Hepatocyte (in vitro differentiated cells): ENCODE results near the gene UBE2Q2. TPM values are rescaled to one million over a fixed set of nuclear protein-coding genes. Genes with fewer than 3 reads are reported as not detected.
"Not testable (repeated sequence)": the region's sequence is repeated elsewhere in the genome, so short reads cannot be mapped to it uniquely, and the experiment has no call there.

Experiments
- DNase-seq: peaks from one replicate; pipeline ENCODE4 v3.0.0-alpha.2; 2016; ENCODE audit warnings: low spot score
- H2AFZ ChIP-seq: fragments of 200-600 bp; sonication (generic); 2 replicates; pipeline ENCODE4 v1.6.0; 2016; ENCODE audit warnings: antibody characterized with exemption, mild to moderate bottlenecking
- H3K27ac ChIP-seq: fragments of 200-600 bp; sonication (generic); 2 replicates; pipeline ENCODE4 v1.5.1; 2016; ENCODE audit warnings: mild to moderate bottlenecking
- H3K27me3 ChIP-seq: fragments of 200-600 bp; sonication (generic); 2 replicates; pipeline ENCODE4 v1.6.1; 2016
- H3K36me3 ChIP-seq: fragments of 200-600 bp; sonication (generic); replicated peaks from 2 replicates; pipeline ENCODE4 v1.5.1; 2016; ENCODE audit warnings: low read depth; ENCODE audit not compliant: insufficient read depth
- H3K4me1 ChIP-seq: fragments of 200-600 bp; sonication (generic); 2 replicates; pipeline ENCODE4 v1.5.1; 2016; ENCODE audit warnings: mild to moderate bottlenecking, moderate library complexity; ENCODE audit not compliant: insufficient read depth
- H3K4me2 ChIP-seq: fragments of 200-600 bp; sonication (generic); 2 replicates; pipeline ENCODE4 v1.6.0; 2016
- H3K4me3 ChIP-seq: fragments of 200-600 bp; sonication (generic); 2 replicates; pipeline ENCODE4 v1.5.1; 2016; ENCODE audit warnings: mild to moderate bottlenecking
- H3K79me2 ChIP-seq: fragments of 200-600 bp; sonication (generic); 2 replicates; pipeline ENCODE4 v1.6.0; 2017; ENCODE audit warnings: mild to moderate bottlenecking
- H3K9me2 ChIP-seq: fragments of 200-600 bp; sonication (generic); replicated peaks from 2 replicates; pipeline ENCODE4 v1.6.0; 2017; ENCODE audit warnings: mild to moderate bottlenecking; ENCODE audit not compliant: insufficient read depth
- H3K9me3 ChIP-seq: fragments of 200-600 bp; sonication (generic); 2 replicates; pipeline ENCODE4 v1.5.1; 2016; ENCODE audit warnings: low read depth, mild to moderate bottlenecking
- H4K20me1 ChIP-seq: fragments of 200-600 bp; sonication (generic); 2 replicates; pipeline ENCODE4 v1.6.0; 2016; ENCODE audit warnings: mild to moderate bottlenecking; ENCODE audit not compliant: insufficient read depth, poor library complexity, severe bottlenecking
- EZH2 ChIP-seq: fragments of 200-600 bp; sonication (generic); IDR thresholded peaks from 2 replicates; pipeline ENCODE4 v1.6.1; 2016; ENCODE audit warnings: antibody characterized with exemption, mild to moderate bottlenecking, borderline replicate concordance
- EZH2phosphoT487 ChIP-seq: fragments of 200-600 bp; sonication (generic); IDR thresholded peaks from one replicate; pipeline ENCODE4 v1.6.1; 2018; ENCODE audit warnings: antibody characterized with exemption, mild to moderate bottlenecking, low read depth, moderate library complexity; ENCODE audit not compliant: unreplicated experiment, severe bottlenecking
- WGBS: methylation state at CpG from one replicate; pipeline ENCODE4 v1.1.6; 2016; ENCODE audit warnings: low lambda C conversion rate; ENCODE audit errors: missing lambda C conversion rate; 5-methylcytosine and 5-hydroxymethylcytosine counted together
- polyA plus RNA-seq: library from polyadenylated mRNA; unstranded; fragments of >200 nt; fragmentation: Nextera tagmentation; extraction: Ambion mirVana; gene quantifications from 2 replicates; pipeline ENCODE4 v1.2.1, GENCODE V29; 2016
- total RNA-seq: library from RNA; depleted of rRNA; stranded (reverse); fragments of >200 nt; gene quantifications from 2 replicates; pipeline ENCODE4 v1.2.3, GENCODE V29; 2014
- TF ChIP-seq, protein P1 (sequence below): fragments of 200-600 bp; sonication (generic); IDR thresholded peaks from 2 replicates; pipeline ENCODE4 v1.5.1; 2016; ENCODE audit warnings: antibody characterized with exemption, mild to moderate bottlenecking; ENCODE audit not compliant: poor library complexity

Gene UBE2Q2
- total and polyA plus RNA-seq, 2 experiments from 2014 or later = 30.7 to 50.9 TPM

DNA sequence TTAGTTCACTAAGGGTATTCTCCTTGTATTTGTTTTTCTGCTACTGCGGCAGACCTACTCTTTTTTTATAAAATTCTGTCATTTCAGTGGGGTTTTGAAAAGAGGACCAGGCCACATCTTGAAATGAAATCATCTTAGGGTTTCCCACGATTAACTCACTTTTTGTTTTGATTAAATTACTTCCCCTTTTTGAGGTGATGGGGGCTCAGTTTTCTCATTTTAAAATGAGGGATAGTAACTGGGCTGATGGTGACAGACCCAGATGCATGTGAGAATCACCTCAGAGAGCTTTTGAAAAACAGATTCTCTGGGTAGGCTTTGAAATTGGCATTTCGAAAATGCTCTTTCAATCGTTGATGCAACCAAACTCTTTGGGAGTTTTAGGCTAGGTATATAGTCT is 24.2 kb downstream of the UBE2Q2 start:
- Histone ChIP-seq H3K9me3 (no peaks in the 10 kb centered on the region), H3K4me1 (peaks cover 6% of the 10 kb centered on the region), H3K9me2 (no peaks in the 10 kb centered on the region), H3K4me2 (no peak overlapping the region), H3K4me3 (no peak overlapping the region), H3K27me3 (no peaks in the 10 kb centered on the region), H2AFZ (no peak overlapping the region), H4K20me1 (peaks cover 3% of the 10 kb centered on the region), H3K27ac (no peak overlapping the region), H3K36me3 (no peaks in the 10 kb centered on the region), H3K79me2 (peaks cover 38% of the 10 kb centered on the region)
- 80% methylated on average over 4 of the region's 4 CpGs for WGBS
- no peak for TF ChIP-seq EZH2
- TF ChIP-seq, protein P1, sequence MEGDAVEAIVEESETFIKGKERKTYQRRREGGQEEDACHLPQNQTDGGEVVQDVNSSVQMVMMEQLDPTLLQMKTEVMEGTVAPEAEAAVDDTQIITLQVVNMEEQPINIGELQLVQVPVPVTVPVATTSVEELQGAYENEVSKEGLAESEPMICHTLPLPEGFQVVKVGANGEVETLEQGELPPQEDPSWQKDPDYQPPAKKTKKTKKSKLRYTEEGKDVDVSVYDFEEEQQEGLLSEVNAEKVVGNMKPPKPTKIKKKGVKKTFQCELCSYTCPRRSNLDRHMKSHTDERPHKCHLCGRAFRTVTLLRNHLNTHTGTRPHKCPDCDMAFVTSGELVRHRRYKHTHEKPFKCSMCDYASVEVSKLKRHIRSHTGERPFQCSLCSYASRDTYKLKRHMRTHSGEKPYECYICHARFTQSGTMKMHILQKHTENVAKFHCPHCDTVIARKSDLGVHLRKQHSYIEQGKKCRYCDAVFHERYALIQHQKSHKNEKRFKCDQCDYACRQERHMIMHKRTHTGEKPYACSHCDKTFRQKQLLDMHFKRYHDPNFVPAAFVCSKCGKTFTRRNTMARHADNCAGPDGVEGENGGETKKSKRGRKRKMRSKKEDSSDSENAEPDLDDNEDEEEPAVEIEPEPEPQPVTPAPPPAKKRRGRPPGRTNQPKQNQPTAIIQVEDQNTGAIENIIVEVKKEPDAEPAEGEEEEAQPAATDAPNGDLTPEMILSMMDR = no peak
- no peak for TF ChIP-seq EZH2phosphoT487
- DNase-seq = no peak

DNA sequence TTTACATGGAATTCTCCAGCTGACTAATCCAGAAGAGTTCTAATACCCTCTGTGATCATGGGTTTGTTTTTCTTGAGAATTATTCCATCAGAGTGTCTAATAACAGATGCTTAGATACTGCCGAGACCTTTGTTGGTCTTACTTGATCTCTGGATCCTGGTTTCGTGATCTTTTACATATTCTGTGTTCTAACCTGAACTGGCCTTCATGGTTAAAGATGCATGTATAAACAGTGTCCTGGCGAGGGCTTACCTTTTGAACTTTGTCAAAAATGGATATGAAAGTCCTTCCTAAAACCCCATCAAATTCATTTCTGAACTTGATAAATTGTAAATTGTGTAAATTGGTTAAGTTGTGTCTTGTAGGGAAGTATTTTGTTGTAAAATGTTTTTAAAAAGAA is 24.8 kb downstream of the UBE2Q2 start:
- H3K79me2 ChIP-seq = peaks cover 35% of the 10 kb centered on the region
- H3K4me2 ChIP-seq = no peak overlapping the region
- 95% methylated on average over 3 of the region's 3 CpGs for WGBS

DNA sequence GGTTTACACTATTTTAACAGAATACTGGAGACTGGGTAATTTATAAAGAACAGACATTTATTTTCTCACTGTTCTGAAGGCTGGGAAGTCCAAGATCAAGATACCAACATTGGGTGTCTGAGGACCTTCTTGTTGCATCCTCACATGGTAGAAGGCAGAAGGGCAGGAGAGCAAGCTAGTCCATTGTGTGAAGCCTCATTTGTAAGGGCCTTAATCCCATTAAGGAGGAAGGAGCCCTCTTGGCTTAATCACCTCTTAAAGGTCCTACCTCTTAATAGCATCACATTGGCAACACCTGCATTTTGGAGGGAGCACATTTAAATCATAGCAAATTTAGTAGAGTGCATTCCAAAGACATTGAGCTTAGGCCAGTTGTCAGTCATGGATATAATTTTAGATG is 26.2 kb downstream of the UBE2Q2 start:
- no peaks in the 10 kb centered on the region for H3K36me3 ChIP-seq
- no peaks in the 10 kb centered on the region for H3K9me2 ChIP-seq
- H3K4me3 ChIP-seq = no peak overlapping the region
- H3K4me1 ChIP-seq = peaks cover under 1% of the 10 kb centered on the region
- no peak for DNase-seq
- no peak overlapping the region for H3K4me2 ChIP-seq
- no peaks in the 10 kb centered on the region for H3K9me3 ChIP-seq
- H3K27me3 ChIP-seq = no peaks in the 10 kb centered on the region
- TF ChIP-seq, protein P1 = no peak
- TF ChIP-seq EZH2 (no peak), EZH2phosphoT487 (no peak)
- no peak overlapping the region for H3K27ac ChIP-seq
- no peak overlapping the region for H2AFZ ChIP-seq
- H3K79me2 ChIP-seq = peaks cover 28% of the 10 kb centered on the region
- H4K20me1 ChIP-seq = peaks cover 3% of the 10 kb centered on the region

More for the DNA sequence above, 24.8 kb downstream of the UBE2Q2 start:
- Histone ChIP-seq H3K36me3 (no peaks in the 10 kb centered on the region), H3K9me3 (no peaks in the 10 kb centered on the region), H3K27ac (no peak overlapping the region), H3K9me2 (no peaks in the 10 kb centered on the region), H4K20me1 (peaks cover 3% of the 10 kb centered on the region), H3K4me3 (no peak overlapping the region), H2AFZ (no peak overlapping the region), H3K4me1 (peaks cover 6% of the 10 kb centered on the region), H3K27me3 (no peaks in the 10 kb centered on the region)
- TF ChIP-seq, protein P1 = no peak
- TF ChIP-seq EZH2phosphoT487 (no peak), EZH2 (no peak)
- DNase-seq = no peak

DNA sequence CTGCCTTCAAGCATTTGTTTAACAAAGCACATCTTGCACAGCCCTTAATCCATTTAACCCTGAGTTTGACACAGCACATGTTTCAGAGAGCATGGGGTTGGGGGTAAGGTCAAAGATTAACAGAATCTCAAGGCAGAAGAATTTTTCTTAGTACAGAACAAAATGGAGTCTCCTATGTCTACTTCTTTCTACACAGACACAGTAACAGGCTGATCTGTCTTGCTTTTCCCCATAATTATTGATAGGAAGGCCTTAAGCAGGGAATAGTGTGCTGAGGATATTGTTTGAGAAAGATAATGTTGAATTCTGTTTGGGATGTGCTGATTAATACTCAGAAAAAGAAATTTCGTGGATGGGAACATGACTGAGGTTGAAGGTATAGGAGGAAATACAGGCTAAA is 28.3 kb downstream of the UBE2Q2 start:
- 82% methylated on average over 1 of the region's 1 CpG for WGBS
- not testable (repeated sequence) for H3K9me3 ChIP-seq, H3K4me2 ChIP-seq, H3K4me3 ChIP-seq, H3K4me1 ChIP-seq, H3K27ac ChIP-seq, H3K9me2 ChIP-seq, H3K27me3 ChIP-seq, DNase-seq, H4K20me1 ChIP-seq, H2AFZ ChIP-seq, H3K36me3 ChIP-seq
- peaks cover 18% of the 10 kb centered on the region for H3K79me2 ChIP-seq
